T follicular helper cell (primary cell): ENCODE measurements around the gene BEST4.
"Not testable (repeated sequence)": the region's sequence is repeated elsewhere in the genome, so short reads cannot be mapped to it uniquely, and the experiment has no call there.

ENCODE experiments used
- DNase-seq: peaks from one replicate; pipeline ENCODE4 v3.0.0-alpha.2; 2020; ENCODE audit warnings: low read depth

BEST4 gene

GRCh38 chr1:44802306-44803061 lies 14.5 kb upstream of the BEST4 start:
- DNase-seq = no peak

- DNase-seq = no peak
Measured at GRCh38 chr1:44801491-44802305, 13.7 kb upstream of the BEST4 start.

GRCh38 chr1:44799770-44800584 lies 12.0 kb upstream of the BEST4 start, which contains the start of gene PLK3:
PLK3 (plus strand) TSS chr1:44800377; CDS start chr1:44800464, 87 bp downstream.
- peak; percentile 99 for DNase-seq

- DNase-seq = no peak
Measured at GRCh38 chr1:44798481-44799365, 10.8 kb upstream of the BEST4 start.

- not testable (repeated sequence) for DNase-seq
Measured at GRCh38 chr1:44797886-44798285, 9.9 kb upstream of the BEST4 start.

- DNase-seq = no peak
Measured at GRCh38 chr1:44792736-44793502, 4.9 kb upstream of the BEST4 start.

- DNase-seq = no peak
Measured at GRCh38 chr1:44790968-44791801, 3.2 kb upstream of the BEST4 start.

GRCh38 chr1:44787506-44787905 lies 464 bp downstream of the BEST4 start:
- DNase-seq = no peak

- no peak for DNase-seq
Measured at GRCh38 chr1:44786841-44787426, 1.0 kb downstream of the BEST4 start.

GRCh38 chr1:44786138-44786840 lies 1.7 kb downstream of the BEST4 start:
- peak; percentile 69 for DNase-seq

- DNase-seq = no peak
Measured at GRCh38 chr1:44785501-44786137, 2.4 kb downstream of the BEST4 start.

GRCh38 chr1:44785029-44785380 lies 3.0 kb downstream of the BEST4 start:
- DNase-seq = no peak

- DNase-seq = no peak
Measured at GRCh38 chr1:44784094-44785028, 3.6 kb downstream of the BEST4 start.

- DNase-seq = no peak
Measured at GRCh38 chr1:44783697-44784093, 4.3 kb downstream of the BEST4 start.

GRCh38 chr1:44780583-44781121 lies 7.3 kb downstream of the BEST4 start:
- no peak for DNase-seq

GRCh38 chr1:44778705-44779576 lies 9.0 kb downstream of the BEST4 start:
- DNase-seq = no peak
